Adipose tissue (tissue), 3 donors: Measurements from ENCODE around the gene TENM4. TPM values are rescaled to one million over a fixed set of nuclear protein-coding genes. Genes with fewer than 3 reads are reported as not detected.

Source experiments
- H3K27ac ChIP-seq: one replicate; pipeline ENCODE4 v1.5.1; 2013; ENCODE audit warnings: low read depth, low read length
- WGBS, 3 donors: extraction: QIAGEN DNeasy Blood & Tissue Kit; methylation state at CpG; one replicate each; pipeline ENCODE4 v1.1.7; 2013; 5-methylcytosine and 5-hydroxymethylcytosine counted together
- polyA plus RNA-seq, 3 donors: library from polyadenylated mRNA; stranded (reverse); fragments of 200-250 nt; gene quantifications; one replicate each; pipeline ENCODE4 v1.2.3, GENCODE V29; 2013
- donor health status: healthy with polysubstance abuse.
- donor health status: Bipolar disorder and iron deficiency.
- donor health status: healthy.

TENM4 gene
- polyA plus RNA-seq, 3 donors = 0.22 to 2.7 (median 0.41) TPM

GRCh38 chr11:79403839-79404238 lies 37.0 kb downstream of the TENM4 start:
- H3K27ac ChIP-seq = no peak overlapping the region
- WGBS, 3 donors = 81 to 90% (median 84%) methylated on average over 1 of the region's 1 CpG

GRCh38 chr11:79402912-79403311 lies 37.9 kb downstream of the TENM4 start:
- no peak overlapping the region for H3K27ac ChIP-seq
- WGBS, 3 donors = 70 to 87% (median 82%) methylated on average over 3 of the region's 3 CpGs

- WGBS, 3 donors = 66 to 76% (median 71%) methylated on average over 4 of the region's 4 CpGs
- H3K27ac ChIP-seq = no peak overlapping the region
These were observed 40.0 kb downstream of the TENM4 start for GRCh38 chr11:79400717-79401330.

GRCh38 chr11:79400206-79400605 lies 40.6 kb downstream of the TENM4 start:
- 42 to 51% (median 44%) methylated on average over 2 of the region's 2 CpGs for WGBS, 3 donors
- H3K27ac ChIP-seq = no peak overlapping the region

GRCh38 chr11:79397252-79397651 lies 43.6 kb downstream of the TENM4 start:
- WGBS, 3 donors = 82 to 90% (median 88%) methylated on average over 1 of the region's 1 CpG
- H3K27ac ChIP-seq = no peak overlapping the region

- WGBS, 3 donors = 75 to 91% (median 86%) methylated on average over 4 of the region's 4 CpGs
- H3K27ac ChIP-seq = no peak overlapping the region
These were observed 44.2 kb downstream of the TENM4 start for GRCh38 chr11:79396674-79397073.

GRCh38 chr11:79396001-79396400 lies 44.8 kb downstream of the TENM4 start:
- H3K27ac ChIP-seq = no peak overlapping the region

- 38 to 48% (median 43%) methylated on average over 9 of the region's 9 CpGs for WGBS, 3 donors
- H3K27ac ChIP-seq = no peak overlapping the region
These were observed 47.3 kb downstream of the TENM4 start for GRCh38 chr11:79393362-79394043.

- WGBS, 3 donors = 26 to 61% (median 34%) methylated on average over 4 of the region's 4 CpGs
- no peak overlapping the region for H3K27ac ChIP-seq
These were observed 48.7 kb downstream of the TENM4 start for GRCh38 chr11:79392161-79392560.

- 43 to 67% (median 48%) methylated on average over 2 of the region's 2 CpGs for WGBS, 3 donors
- no peak overlapping the region for H3K27ac ChIP-seq
These were observed 49.9 kb downstream of the TENM4 start for GRCh38 chr11:79390923-79391322.

GRCh38 chr11:79390477-79390876 lies 50.4 kb downstream of the TENM4 start:
- no peak overlapping the region for H3K27ac ChIP-seq
- 91 to 100% (median 91%) methylated on average over 2 of the region's 2 CpGs for WGBS, 3 donors

GRCh38 chr11:79388201-79388600 lies 52.6 kb downstream of the TENM4 start:
- WGBS, 3 donors = 84 to 89% (median 84%) methylated on average over 2 of the region's 2 CpGs

GRCh38 chr11:79383874-79384273 lies 57.0 kb downstream of the TENM4 start:
- no peak overlapping the region for H3K27ac ChIP-seq
- 74 to 83% (median 80%) methylated on average over 3 of the region's 3 CpGs for WGBS, 3 donors

More at GRCh38 chr11:79388201-79388600, 52.6 kb downstream of the TENM4 start:
- no peak overlapping the region for H3K27ac ChIP-seq

GRCh38 chr11:79382301-79383050 lies 58.4 kb downstream of the TENM4 start:
- no peak overlapping the region for H3K27ac ChIP-seq
- WGBS, 3 donors = 59 to 61% (median 60%) methylated on average over 6 of the region's 6 CpGs

GRCh38 chr11:79381036-79381435 lies 59.8 kb downstream of the TENM4 start:
- no peak overlapping the region for H3K27ac ChIP-seq

GRCh38 chr11:79377406-79377805 lies 63.4 kb downstream of the TENM4 start:
- 68 to 85% (median 81%) methylated on average over 2 of the region's 2 CpGs for WGBS, 3 donors
- H3K27ac ChIP-seq = no peak overlapping the region

More at GRCh38 chr11:79381036-79381435, 59.8 kb downstream of the TENM4 start:
- WGBS, 3 donors = 45 to 67% (median 49%) methylated on average over 3 of the region's 3 CpGs

- WGBS, 3 donors = 62 to 73% (median 69%) methylated on average over 3 of the region's 3 CpGs
- H3K27ac ChIP-seq = no peak overlapping the region
These were observed 64.8 kb downstream of the TENM4 start for GRCh38 chr11:79375818-79376550.

- 59 to 63% (median 60%) methylated on average over 7 of the region's 7 CpGs for WGBS, 3 donors
These were observed 66.1 kb downstream of the TENM4 start for GRCh38 chr11:79374727-79375126.

GRCh38 chr11:79371724-79372123 lies 69.1 kb downstream of the TENM4 start:
- H3K27ac ChIP-seq = no peak overlapping the region
- 25 to 30% (median 29%) methylated on average over 2 of the region's 2 CpGs for WGBS, 3 donors

More at GRCh38 chr11:79374727-79375126, 66.1 kb downstream of the TENM4 start:
- H3K27ac ChIP-seq = no peak overlapping the region
